Hepatocyte (in vitro differentiated cells): ENCODE results near the gene PLCG1. TPM values are rescaled to one million over a fixed set of nuclear protein-coding genes. Genes with fewer than 3 reads are reported as not detected.

Experiments used
- DNase-seq: peaks from one replicate; pipeline ENCODE4 v3.0.0-alpha.2; 2016; ENCODE audit warnings: low spot score
- H2AFZ ChIP-seq: fragments of 200-600 bp; sonication (generic); 2 replicates; pipeline ENCODE4 v1.6.0; 2016; ENCODE audit warnings: antibody characterized with exemption, mild to moderate bottlenecking
- H3K27ac ChIP-seq: fragments of 200-600 bp; sonication (generic); 2 replicates; pipeline ENCODE4 v1.5.1; 2016; ENCODE audit warnings: mild to moderate bottlenecking
- H3K27me3 ChIP-seq: fragments of 200-600 bp; sonication (generic); 2 replicates; pipeline ENCODE4 v1.6.1; 2016
- H3K36me3 ChIP-seq: fragments of 200-600 bp; sonication (generic); replicated peaks from 2 replicates; pipeline ENCODE4 v1.5.1; 2016; ENCODE audit warnings: low read depth; ENCODE audit not compliant: insufficient read depth
- H3K4me1 ChIP-seq: fragments of 200-600 bp; sonication (generic); 2 replicates; pipeline ENCODE4 v1.5.1; 2016; ENCODE audit warnings: mild to moderate bottlenecking, moderate library complexity; ENCODE audit not compliant: insufficient read depth
- H3K4me2 ChIP-seq: fragments of 200-600 bp; sonication (generic); 2 replicates; pipeline ENCODE4 v1.6.0; 2016
- H3K4me3 ChIP-seq: fragments of 200-600 bp; sonication (generic); 2 replicates; pipeline ENCODE4 v1.5.1; 2016; ENCODE audit warnings: mild to moderate bottlenecking
- H3K79me2 ChIP-seq: fragments of 200-600 bp; sonication (generic); 2 replicates; pipeline ENCODE4 v1.6.0; 2017; ENCODE audit warnings: mild to moderate bottlenecking
- H3K9me2 ChIP-seq: fragments of 200-600 bp; sonication (generic); replicated peaks from 2 replicates; pipeline ENCODE4 v1.6.0; 2017; ENCODE audit warnings: mild to moderate bottlenecking; ENCODE audit not compliant: insufficient read depth
- H3K9me3 ChIP-seq: fragments of 200-600 bp; sonication (generic); 2 replicates; pipeline ENCODE4 v1.5.1; 2016; ENCODE audit warnings: low read depth, mild to moderate bottlenecking
- H4K20me1 ChIP-seq: fragments of 200-600 bp; sonication (generic); 2 replicates; pipeline ENCODE4 v1.6.0; 2016; ENCODE audit warnings: mild to moderate bottlenecking; ENCODE audit not compliant: insufficient read depth, poor library complexity, severe bottlenecking
- EZH2 ChIP-seq: fragments of 200-600 bp; sonication (generic); IDR thresholded peaks from 2 replicates; pipeline ENCODE4 v1.6.1; 2016; ENCODE audit warnings: antibody characterized with exemption, mild to moderate bottlenecking, borderline replicate concordance
- EZH2phosphoT487 ChIP-seq: fragments of 200-600 bp; sonication (generic); IDR thresholded peaks from one replicate; pipeline ENCODE4 v1.6.1; 2018; ENCODE audit warnings: antibody characterized with exemption, mild to moderate bottlenecking, low read depth, moderate library complexity; ENCODE audit not compliant: unreplicated experiment, severe bottlenecking
- WGBS: methylation state at CpG from one replicate; pipeline ENCODE4 v1.1.6; 2016; ENCODE audit warnings: low lambda C conversion rate; ENCODE audit errors: missing lambda C conversion rate; 5-methylcytosine and 5-hydroxymethylcytosine counted together
- polyA plus RNA-seq: library from polyadenylated mRNA; unstranded; fragments of >200 nt; fragmentation: Nextera tagmentation; extraction: Ambion mirVana; gene quantifications from 2 replicates; pipeline ENCODE4 v1.2.1, GENCODE V29; 2016
- total RNA-seq: library from RNA; depleted of rRNA; stranded (reverse); fragments of >200 nt; gene quantifications from 2 replicates; pipeline ENCODE4 v1.2.3, GENCODE V29; 2014
- TF ChIP-seq, protein P1 (sequence below): fragments of 200-600 bp; sonication (generic); IDR thresholded peaks from 2 replicates; pipeline ENCODE4 v1.5.1; 2016; ENCODE audit warnings: antibody characterized with exemption, mild to moderate bottlenecking; ENCODE audit not compliant: poor library complexity

Gene PLCG1
- total and polyA plus RNA-seq, 2 experiments from 2014 or later = 52.7 to 73.2 TPM

DNA sequence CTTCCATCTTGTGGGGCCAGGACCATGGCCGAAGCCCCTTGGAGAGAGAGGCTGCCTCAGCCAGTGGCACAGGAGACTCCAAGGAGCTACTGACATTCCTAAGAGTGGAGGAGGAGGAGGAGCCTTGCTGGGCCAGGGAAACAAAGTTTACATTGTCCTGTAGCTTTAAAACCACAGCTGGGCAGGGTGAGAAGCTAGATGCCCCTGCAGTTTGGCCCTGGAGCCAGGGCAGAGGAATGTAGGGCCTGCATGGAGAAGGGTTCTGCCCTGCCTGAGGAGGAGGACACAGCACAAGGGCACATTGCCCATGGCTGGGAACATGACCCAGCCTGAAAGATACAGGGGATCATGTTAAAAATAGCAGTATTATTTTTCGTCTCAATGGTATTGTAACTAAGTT is 37.4 kb downstream of the PLCG1 start:
- H3K9me2 ChIP-seq = no peaks in the 10 kb centered on the region
- no peak for TF ChIP-seq EZH2phosphoT487
- TF ChIP-seq EZH2 = no peak
- TF ChIP-seq, protein P1, sequence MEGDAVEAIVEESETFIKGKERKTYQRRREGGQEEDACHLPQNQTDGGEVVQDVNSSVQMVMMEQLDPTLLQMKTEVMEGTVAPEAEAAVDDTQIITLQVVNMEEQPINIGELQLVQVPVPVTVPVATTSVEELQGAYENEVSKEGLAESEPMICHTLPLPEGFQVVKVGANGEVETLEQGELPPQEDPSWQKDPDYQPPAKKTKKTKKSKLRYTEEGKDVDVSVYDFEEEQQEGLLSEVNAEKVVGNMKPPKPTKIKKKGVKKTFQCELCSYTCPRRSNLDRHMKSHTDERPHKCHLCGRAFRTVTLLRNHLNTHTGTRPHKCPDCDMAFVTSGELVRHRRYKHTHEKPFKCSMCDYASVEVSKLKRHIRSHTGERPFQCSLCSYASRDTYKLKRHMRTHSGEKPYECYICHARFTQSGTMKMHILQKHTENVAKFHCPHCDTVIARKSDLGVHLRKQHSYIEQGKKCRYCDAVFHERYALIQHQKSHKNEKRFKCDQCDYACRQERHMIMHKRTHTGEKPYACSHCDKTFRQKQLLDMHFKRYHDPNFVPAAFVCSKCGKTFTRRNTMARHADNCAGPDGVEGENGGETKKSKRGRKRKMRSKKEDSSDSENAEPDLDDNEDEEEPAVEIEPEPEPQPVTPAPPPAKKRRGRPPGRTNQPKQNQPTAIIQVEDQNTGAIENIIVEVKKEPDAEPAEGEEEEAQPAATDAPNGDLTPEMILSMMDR = no peak
- no peaks in the 10 kb centered on the region for H3K36me3 ChIP-seq
- H3K27ac ChIP-seq = no peak overlapping the region
- H3K9me3 ChIP-seq = no peaks in the 10 kb centered on the region
- WGBS = 95% methylated on average over 2 of the region's 2 CpGs
- H3K4me2 ChIP-seq = no peak overlapping the region
- H4K20me1 ChIP-seq = no peaks in the 10 kb centered on the region
- DNase-seq = no peak
- no peaks in the 10 kb centered on the region for H3K79me2 ChIP-seq
- H3K4me1 ChIP-seq = no peaks in the 10 kb centered on the region
- no peak overlapping the region for H3K4me3 ChIP-seq
- no peaks in the 10 kb centered on the region for H3K27me3 ChIP-seq
- H2AFZ ChIP-seq = no peak overlapping the region

DNA sequence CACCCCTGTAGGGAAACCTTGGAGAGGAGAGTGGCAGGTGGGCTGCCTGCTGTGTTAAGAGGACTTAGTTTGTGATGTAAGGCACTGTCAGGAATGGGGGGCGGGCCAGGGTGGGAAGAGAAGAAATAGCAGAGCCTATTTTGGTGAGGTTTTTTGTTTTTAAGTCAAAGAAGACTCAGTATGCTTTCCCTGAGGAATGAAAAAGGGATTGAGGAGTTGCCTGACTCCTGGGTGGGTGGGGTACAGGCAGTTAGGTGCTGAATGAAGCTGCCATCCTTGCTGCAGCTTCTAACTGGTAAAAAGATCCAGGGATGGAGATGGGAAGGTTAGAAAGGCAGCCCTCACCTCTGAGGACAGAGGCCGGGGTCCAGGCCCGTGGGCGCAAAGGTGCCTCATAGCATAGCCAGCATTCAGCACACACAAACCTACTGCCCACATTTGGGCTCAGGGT is 37.9 kb downstream of the PLCG1 start:
- H3K9me3 ChIP-seq = no peaks in the 10 kb centered on the region
- no peaks in the 10 kb centered on the region for H3K36me3 ChIP-seq
- H2AFZ ChIP-seq = no peak overlapping the region
- no peak overlapping the region for H3K4me2 ChIP-seq
- no peaks in the 10 kb centered on the region for H3K9me2 ChIP-seq
- no peak for TF ChIP-seq EZH2
- TF ChIP-seq, protein P1 = no peak
- no peak for TF ChIP-seq EZH2phosphoT487
- H3K4me1 ChIP-seq = no peaks in the 10 kb centered on the region
- H3K4me3 ChIP-seq = no peak overlapping the region
- H4K20me1 ChIP-seq = no peaks in the 10 kb centered on the region
- no peak overlapping the region for H3K27ac ChIP-seq
- no peaks in the 10 kb centered on the region for H3K79me2 ChIP-seq
- no peak for DNase-seq
- WGBS = 98% methylated on average over 4 of the region's 4 CpGs
- H3K27me3 ChIP-seq = no peaks in the 10 kb centered on the region

DNA sequence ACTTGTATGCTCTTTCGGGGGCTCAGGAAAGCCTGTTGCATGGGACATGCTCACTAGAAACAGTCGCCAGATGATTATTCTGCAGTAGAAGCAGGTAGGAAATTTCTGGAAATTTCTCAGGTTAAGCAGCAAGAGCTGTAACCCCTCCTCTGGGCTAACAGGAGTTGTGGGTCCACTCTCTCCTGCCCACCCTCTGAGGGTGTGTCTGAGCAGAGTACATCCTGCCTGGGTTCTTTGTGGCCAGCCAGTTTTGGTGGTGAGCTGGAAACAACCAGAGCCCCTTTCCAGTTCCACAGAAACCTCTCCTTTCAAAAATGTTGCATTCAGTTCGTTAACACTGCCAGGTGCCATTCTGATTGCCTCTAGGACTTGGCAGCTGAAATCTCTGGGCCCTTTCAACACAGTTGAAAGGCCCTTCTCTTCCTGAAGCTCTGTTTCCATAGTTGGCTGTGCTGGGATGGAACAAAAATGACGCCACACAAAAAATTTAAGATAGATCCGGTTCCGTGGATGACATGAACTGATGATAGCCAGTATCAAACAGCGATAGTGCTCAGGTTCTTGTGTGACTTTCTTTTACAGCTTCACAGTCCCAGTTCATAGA is 38.5 kb downstream of the PLCG1 start:
- Histone ChIP-seq H3K4me1 (no peaks in the 10 kb centered on the region), H2AFZ (no peak overlapping the region), H3K4me2 (no peak overlapping the region), H3K9me3 (no peaks in the 10 kb centered on the region), H3K79me2 (no peaks in the 10 kb centered on the region), H3K9me2 (no peaks in the 10 kb centered on the region), H4K20me1 (no peaks in the 10 kb centered on the region), H3K36me3 (no peaks in the 10 kb centered on the region), H3K27ac (no peak overlapping the region), H3K4me3 (no peak overlapping the region), H3K27me3 (no peaks in the 10 kb centered on the region)
- TF ChIP-seq EZH2 (no peak), EZH2phosphoT487 (no peak)
- TF ChIP-seq, protein P1 = no peak
- DNase-seq = no peak
- WGBS = 96% methylated on average over 7 of the region's 7 CpGs
